ENCODE results near the gene KRT79. TPM values are rescaled to one million over a fixed set of nuclear protein-coding genes. Genes with fewer than 3 reads are reported as not detected.

The KRT79 gene
- total RNA-seq, 1 experiment from 2014 or later, result not detected

- Histone ChIP-seq H3K27ac (ENCODE audit: low read length) (no peak overlapping the region), H3K36me3 (ENCODE audit: control insufficient read depth, insufficient read depth, low read length) (no peaks in the 10 kb centered on the region), H3K4me3 (ENCODE audit: low read depth in 2 of 2, low read length in 2 of 2) (no peak overlapping the region), H3K27me3 (ENCODE audit: control insufficient read depth, insufficient read depth, low read length) (no peaks in the 10 kb centered on the region; the same call in 1 of the 2 replicates), H3K4me1 (ENCODE audit: control insufficient read depth, insufficient read depth, low read length) (peaks cover 12% of the 10 kb centered on the region), H3K9me3 (ENCODE audit: control insufficient read depth, insufficient read depth, low read depth, low read length) (no peaks in the 10 kb centered on the region)
- intact Hi-C loops (cut with micrococcal nuclease; ENCODE audit: unreplicated experiment) (no loop called here), in situ Hi-C loops (cut with HindIII; ENCODE audit: low pct_unique_long_range_greater_than_20kb, low sequenced_read_pairs) (no loop called here)
- no TSS peak for BruUV-seq (replicated peaks)
- POLR2A ChIA-PET, result no interaction called here
- no peak for DNase-seq (ENCODE audit: low read depth, low spot score)
- ATAC-seq, result no peak
- TF ChIP-seq POLR2AphosphoS5 (IDR thresholded peaks at IDR 0.05; ENCODE audit: low read depth, low read length) (no peak), TCF7L2 (IDR thresholded peaks at IDR 0.05; ENCODE audit: low read depth, low read length) (no peak), REST (IDR thresholded peaks at IDR 0.05; ENCODE audit: insufficient read depth in 1 of 2, low read depth in 2 of 2, low read length in 1 of 2) (no peak), CTCF (IDR thresholded peaks at IDR 0.05) (no peak), SIN3A (IDR thresholded peaks at IDR 0.05; ENCODE audit: borderline replicate concordance, insufficient read depth, low read depth, low read length) (no peak)
- CTCF ChIA-PET, result no interaction called here
Measured at GRCh38 chr12:52817699-52818238, 16.3 kb downstream of the KRT79 start.

GRCh38 chr12:52817003-52817698, 17.0 kb downstream of the KRT79 start:
- Histone ChIP-seq H3K27me3 (ENCODE audit: control insufficient read depth, insufficient read depth, low read length) (no peaks in the 10 kb centered on the region; the same call in 1 of the 2 replicates), H3K36me3 (ENCODE audit: control insufficient read depth, insufficient read depth, low read length) (no peaks in the 10 kb centered on the region), H3K9me3 (ENCODE audit: control insufficient read depth, insufficient read depth, low read depth, low read length) (no peaks in the 10 kb centered on the region), H3K4me3 (ENCODE audit: low read depth in 2 of 2, low read length in 2 of 2) (no peak overlapping the region), H3K27ac (ENCODE audit: low read length) (no peak overlapping the region), H3K4me1 (ENCODE audit: control insufficient read depth, insufficient read depth, low read length) (peaks cover 6% of the 10 kb centered on the region; the same call in 1 of the 2 replicates)
- no TSS peak for BruUV-seq (replicated peaks)
- ATAC-seq (no peak), DNase-seq (ENCODE audit: low read depth, low spot score) (no peak)
- intact Hi-C loops (cut with micrococcal nuclease; ENCODE audit: unreplicated experiment), result no loop called here
- ChIA-PET POLR2A (no interaction called here), CTCF (no interaction called here)
- in situ Hi-C loops (cut with HindIII; ENCODE audit: low pct_unique_long_range_greater_than_20kb, low sequenced_read_pairs), result no loop called here
- TF ChIP-seq POLR2AphosphoS5 (IDR thresholded peaks at IDR 0.05; ENCODE audit: low read depth, low read length), result no peak
- TF ChIP-seq REST (IDR thresholded peaks at IDR 0.05; ENCODE audit: insufficient read depth in 1 of 2, low read depth in 2 of 2, low read length in 1 of 2), result no peak
- TF ChIP-seq SIN3A (IDR thresholded peaks at IDR 0.05; ENCODE audit: borderline replicate concordance, insufficient read depth, low read depth, low read length), result no peak
- TF ChIP-seq TCF7L2 (IDR thresholded peaks at IDR 0.05; ENCODE audit: low read depth, low read length), result no peak
- no peak for TF ChIP-seq CTCF (IDR thresholded peaks at IDR 0.05)

All from Panc1 (cell line).